Gastrocnemius medialis (tissue), 4 donors: ENCODE data around the gene CCNL1.

Experiments
- CTCF ChIP-seq, 5 experiments: fragments of 450-650 bp in 3 of 5; fragments of 200-600 bp in 2 of 5; sonication (generic) in 2 of 5; IDR thresholded peaks in 4 of 5; conservative IDR thresholded peaks in 1 of 5; 1 replicate in 4 of 5; 2 replicates in 1 of 5; pipeline ENCODE4 v1.5.1; 2016 to 2019; ENCODE audit warnings: antibody characterized with exemption in 5 of 5, mild to moderate bottlenecking in 3 of 5, moderate library complexity in 3 of 5
- POLR2A ChIP-seq, 2 donors: fragments of 450-650 bp; IDR thresholded peaks; one replicate each; pipeline ENCODE4 v1.6.1; 2017; ENCODE audit warnings: antibody characterized with exemption in 2 of 2, mild to moderate bottlenecking in 2 of 2, moderate library complexity in 2 of 2

GRCh38 chr3:157131861-157132260 lies 28.1 kb downstream of the CCNL1 start:
- no peak for TF ChIP-seq CTCF (IDR thresholded peaks at IDR 0.05 in 4 of 5, conservative IDR thresholded peaks at IDR 0.05 in 1 of 5)
- no peak for TF ChIP-seq POLR2A (IDR thresholded peaks at IDR 0.05)
